Activated CD4-positive, alpha-beta T cell treated with anti-CD3 and anti-CD28 coated beads, Interleukin-2, amount 50 U/mL, for 48 hours (primary cell): Measurements from ENCODE around the gene ANKS6.

ENCODE experiments used
- DNase-seq, 2 experiments: peaks; one replicate each; pipeline ENCODE4 v3.0.0-alpha.2; 2020

The ANKS6 gene

DNA sequence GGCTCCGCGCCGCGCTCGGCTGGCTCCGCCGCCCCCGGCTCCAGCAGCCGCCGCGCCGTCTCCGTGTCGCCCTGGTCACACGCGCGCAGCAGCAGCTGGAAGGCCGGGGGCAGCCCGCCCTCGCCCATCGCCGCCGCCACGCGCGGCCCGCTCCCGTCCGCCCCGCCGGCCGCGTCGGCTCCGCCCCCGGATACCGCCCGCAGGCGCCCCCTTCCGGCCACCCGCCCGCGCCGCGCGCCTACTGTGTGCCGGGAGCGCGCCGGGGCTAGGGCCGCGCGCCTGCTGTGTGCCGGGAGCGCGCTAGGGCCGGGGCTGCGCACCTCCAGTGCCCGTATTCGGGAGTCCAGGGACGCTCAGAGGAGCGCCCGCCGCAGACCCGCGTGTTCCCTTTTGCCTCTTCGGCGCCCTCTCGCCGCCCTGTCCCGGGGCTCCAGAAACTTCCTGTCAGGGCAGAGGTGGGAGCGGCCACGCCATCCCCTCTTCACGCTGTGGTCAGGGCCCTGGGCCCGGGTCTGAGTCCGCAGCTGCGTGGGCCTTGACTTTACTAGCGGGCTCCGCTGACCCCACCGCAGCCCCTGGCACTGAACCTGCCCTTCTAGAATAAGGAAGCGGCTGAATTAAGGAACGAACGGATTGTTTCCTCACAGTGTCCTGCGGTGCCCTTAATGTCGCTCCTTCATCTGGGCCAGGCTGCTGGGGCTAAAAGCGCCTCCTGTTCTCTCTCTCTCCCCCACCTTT is at the start of gene ANKS6:
Gene ANKS6 (minus strand): TSS at position 192 of the 738 bp plus-strand sequence. CDS start 64 bp downstream, at position 128.
- DNase-seq = peak; percentile 82 to 84

DNA sequence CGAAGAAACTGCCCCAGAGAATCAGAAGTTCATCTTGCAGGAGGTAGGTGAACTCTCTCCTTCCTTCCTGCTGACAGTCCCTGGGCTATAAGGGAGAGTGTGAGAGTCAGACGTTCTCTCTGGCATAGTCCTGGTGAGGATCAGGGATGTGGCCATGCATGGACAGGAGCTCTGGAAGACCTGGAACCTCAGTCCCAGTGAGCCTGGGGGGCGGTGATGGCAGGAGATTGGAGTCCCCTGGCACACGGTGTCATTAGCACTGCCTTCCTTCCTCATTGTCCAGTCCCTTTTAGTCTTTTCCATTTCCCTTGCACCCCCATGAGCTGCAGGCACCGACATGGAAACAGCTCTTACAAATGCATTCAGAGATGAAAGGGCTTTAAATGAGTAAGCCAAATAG is 49.7 kb upstream of the ANKS6 start:
- DNase-seq = no peak

- DNase-seq = no peak
Measured at GRCh38 chr9:98842510-98842909, 46.2 kb upstream of the ANKS6 start.

DNA sequence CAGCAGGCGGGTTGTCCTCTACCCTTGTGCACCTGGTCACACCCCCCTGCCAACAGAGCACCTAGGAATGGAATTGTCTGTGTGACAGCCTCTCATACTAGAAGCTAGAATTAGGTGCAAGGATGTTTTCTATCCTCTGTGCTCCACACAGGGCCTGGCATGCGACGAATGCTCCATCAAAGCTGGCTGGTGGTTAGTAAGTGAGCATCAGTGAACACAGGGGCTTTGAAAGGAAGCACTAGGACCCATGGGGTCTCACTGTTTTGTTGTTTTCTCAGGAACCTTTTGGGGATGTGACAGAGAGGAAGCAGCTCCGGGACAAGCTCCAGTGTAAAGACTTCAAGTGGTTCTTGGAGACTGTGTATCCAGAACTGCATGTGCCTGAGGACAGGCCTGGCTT is 43.4 kb upstream of the ANKS6 start:
- no peak for DNase-seq

- DNase-seq = no peak
Measured at GRCh38 chr9:98838868-98839565, 42.7 kb upstream of the ANKS6 start.

- no peak for DNase-seq
Measured at GRCh38 chr9:98838155-98838867, 42.0 kb upstream of the ANKS6 start.

GRCh38 chr9:98837516-98837915 is 41.2 kb upstream of the ANKS6 start:
- no peak for DNase-seq

GRCh38 chr9:98836206-98836605 is 39.9 kb upstream of the ANKS6 start:
- DNase-seq = no peak

DNA sequence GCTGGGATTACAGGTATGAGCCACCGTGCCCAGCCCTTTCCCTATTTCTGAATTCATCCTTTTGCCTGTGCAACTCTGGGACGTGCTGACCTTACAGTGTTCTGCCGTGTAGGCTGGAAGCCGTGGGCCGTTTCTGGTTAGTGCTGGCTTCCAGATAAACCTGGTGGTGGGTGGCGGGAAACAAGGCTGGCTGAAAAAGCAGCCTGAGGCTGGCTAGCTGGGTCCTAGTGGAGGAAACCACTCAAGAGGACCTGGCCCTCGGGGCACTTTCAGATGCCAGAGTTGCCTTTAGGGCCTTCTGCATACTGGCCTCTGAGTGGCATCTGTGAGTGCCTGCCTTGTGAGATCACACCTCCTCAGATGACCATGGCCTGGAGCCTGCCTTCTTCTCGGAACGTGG is 38.0 kb upstream of the ANKS6 start:
- no peak for DNase-seq

DNA sequence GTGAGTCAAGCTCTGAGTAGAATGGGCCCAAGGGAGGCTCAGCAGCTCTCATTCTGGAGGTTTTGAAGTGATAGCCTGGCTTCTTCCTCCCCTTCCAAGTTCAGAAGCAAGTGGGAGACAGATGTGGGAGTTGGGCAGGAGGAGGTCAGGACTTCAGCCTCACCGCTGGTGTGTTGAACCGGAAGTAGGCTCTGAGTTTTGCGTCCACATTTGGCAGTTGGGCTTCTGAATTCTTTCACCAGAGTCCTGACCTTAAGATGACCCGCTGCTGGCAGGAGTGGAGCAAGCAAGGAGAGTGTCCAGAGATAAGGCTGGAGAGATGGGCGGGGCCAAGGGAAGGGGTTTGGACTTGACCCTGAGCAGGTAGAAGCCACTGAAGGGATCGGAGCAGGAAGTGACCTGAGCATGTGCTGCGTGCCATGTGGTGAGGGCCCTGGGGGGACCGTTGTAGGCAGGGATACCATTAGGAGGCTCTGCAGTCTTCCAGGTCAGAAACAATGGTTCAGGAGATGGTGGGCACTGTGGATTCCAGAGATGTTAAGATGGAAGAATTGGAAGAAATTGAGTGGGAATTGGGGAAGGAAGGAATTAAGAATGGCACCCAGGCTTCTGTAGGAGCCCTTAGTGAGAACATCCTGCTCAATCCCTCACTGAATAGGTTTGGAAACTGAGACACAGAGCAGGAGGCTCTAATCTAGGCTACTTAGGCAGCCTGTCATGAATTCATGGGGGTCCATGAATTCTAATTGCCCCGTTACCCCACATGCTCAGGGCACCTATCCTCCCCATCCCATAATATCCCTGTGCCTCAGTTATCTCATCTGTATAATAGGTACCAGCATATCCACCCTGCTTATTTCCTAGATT is 37.0 kb upstream of the ANKS6 start:
- DNase-seq = no peak

GRCh38 chr9:98832768-98833089 is 36.4 kb upstream of the ANKS6 start:
- no peak for DNase-seq

- no peak for DNase-seq
Measured at GRCh38 chr9:98831696-98832095, 35.3 kb upstream of the ANKS6 start.

GRCh38 chr9:98830554-98830953 is 34.2 kb upstream of the ANKS6 start:
- DNase-seq = no peak

DNA sequence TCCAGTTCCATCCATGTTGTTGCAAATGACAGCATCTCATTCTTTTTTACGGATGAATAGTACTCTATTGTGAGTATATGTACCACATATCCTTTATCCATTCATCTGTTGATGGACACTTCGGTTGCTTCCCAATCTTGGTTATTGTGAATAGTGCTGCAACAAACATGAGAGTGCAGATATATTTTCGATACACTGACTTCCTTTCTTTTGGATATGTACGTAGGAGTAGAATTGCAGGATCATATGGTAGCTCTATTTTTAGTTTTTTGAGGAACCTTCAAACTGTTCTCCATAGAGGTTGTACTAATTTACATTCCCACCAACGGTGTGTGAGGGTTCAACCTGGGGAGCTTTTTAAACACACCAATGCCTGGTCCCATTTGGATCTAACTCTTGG is 33.4 kb upstream of the ANKS6 start:
- DNase-seq = no peak

DNA sequence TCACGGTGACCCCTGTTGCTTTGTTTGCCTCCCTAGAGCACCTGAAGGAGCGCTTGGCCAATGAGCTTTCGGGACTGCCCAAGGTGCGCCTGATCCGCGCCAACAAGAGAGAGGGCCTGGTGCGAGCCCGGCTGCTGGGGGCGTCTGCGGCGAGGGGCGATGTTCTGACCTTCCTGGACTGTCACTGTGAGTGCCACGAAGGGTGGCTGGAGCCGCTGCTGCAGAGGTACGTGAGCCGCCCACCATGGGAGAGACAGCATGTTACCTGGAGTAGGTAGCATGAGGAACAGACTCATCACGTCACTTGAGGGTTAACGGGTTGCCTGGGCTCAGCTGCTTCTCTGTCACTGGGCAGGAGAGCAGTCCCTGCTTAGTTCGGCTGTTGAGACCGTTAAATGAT is 30.4 kb upstream of the ANKS6 start:
- DNase-seq = no peak

- no peak for DNase-seq
Measured at GRCh38 chr9:98825414-98825813, 29.1 kb upstream of the ANKS6 start.

- no peak for DNase-seq
Measured at GRCh38 chr9:98823666-98824334, 27.4 kb upstream of the ANKS6 start.

GRCh38 chr9:98822661-98823060 is 26.3 kb upstream of the ANKS6 start:
- DNase-seq = no peak

- no peak for DNase-seq
Measured at GRCh38 chr9:98821831-98822230, 25.5 kb upstream of the ANKS6 start.

GRCh38 chr9:98819231-98819630 is 22.9 kb upstream of the ANKS6 start:
- DNase-seq = no peak

DNA sequence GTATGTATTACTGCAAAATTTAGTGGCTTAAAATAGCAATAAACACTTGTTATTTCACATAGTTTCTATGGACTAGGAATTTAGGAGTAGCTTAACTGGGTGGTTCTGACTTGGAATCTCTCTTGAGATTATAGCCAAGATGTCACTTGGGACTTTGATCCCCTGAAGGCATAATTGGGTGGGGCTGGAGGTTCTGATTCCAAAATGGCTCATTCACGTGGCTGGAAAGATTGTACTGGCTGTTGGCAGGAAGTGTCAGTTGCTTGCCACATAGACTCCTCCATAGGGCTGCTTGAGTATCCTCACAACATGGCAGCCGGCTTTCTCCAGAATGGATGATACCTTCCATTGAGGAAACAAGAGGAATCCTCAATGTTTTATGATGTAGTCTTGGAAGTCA is 22.4 kb upstream of the ANKS6 start:
- DNase-seq = no peak

GRCh38 chr9:98815391-98815951 is 19.1 kb upstream of the ANKS6 start:
- DNase-seq = no peak
